PC-3 (cell line): ENCODE measurements around the gene ATP6V1E1. TPM values are rescaled to one million over a fixed set of nuclear protein-coding genes. Genes with fewer than 3 reads are reported as not detected.
"Not testable (repeated sequence)": the region's sequence is repeated elsewhere in the genome, so short reads cannot be mapped to it uniquely, and the experiment has no call there.

ENCODE experiments used
- ATAC-seq: fragments of 200-7000 bp; cut with Tn5 transposase; 2 replicates; pipeline ENCODE4 v1.9.1; 2020; ENCODE audit warnings: mild to moderate bottlenecking, moderate library complexity
- BruUV-seq: library from RNA; stranded (reverse); fragments of 400-500 nt; replicated peaks from 2 replicates; lab custom pipeline; 2021; lab: Mats Ljungman, UMichigan
- CTCF ChIA-PET: fragments of 300-600 bp; sonication (Branson Sonifier 250); formaldehyde crosslinking; loops from one replicate; lab custom pipeline; 2022; ENCODE audit warnings: antibody characterized with exemption; lab: Charles Lee
- POLR2A ChIA-PET: fragments of 300-600 bp; sonication (Branson Sonifier 250); formaldehyde crosslinking; loops from one replicate; lab custom pipeline; 2022; ENCODE audit warnings: antibody characterized with exemption; ENCODE audit not compliant: unreplicated experiment; lab: Charles Lee
- DNase-seq: peaks from one replicate; pipeline ENCODE4 v3.0.0-alpha.2; 2015
- H2AFZ ChIP-seq: fragments of 300-600 bp; sonication (generic); 2 replicates; pipeline ENCODE4 v1.6.0; 2016; ENCODE audit warnings: antibody characterized with exemption, low read length
- H3F3A ChIP-seq: fragments of 300-600 bp; sonication (generic); one replicate; pipeline ENCODE4 v1.6.0; 2017; ENCODE audit warnings: antibody characterized with exemption, low read length, control low read depth, mild to moderate bottlenecking; ENCODE audit not compliant: unreplicated experiment
- H3K27ac ChIP-seq: fragments of 300-600 bp; sonication (generic); 2 replicates; pipeline ENCODE4 v1.5.1; 2016; ENCODE audit warnings: mild to moderate bottlenecking, low read length
- H3K27me3 ChIP-seq: fragments of 300-600 bp; sonication (generic); 2 replicates; pipeline ENCODE4 v1.6.1; 2016; ENCODE audit warnings: low read length, mixed read lengths
- H3K36me3 ChIP-seq: fragments of 300-600 bp; sonication (generic); 2 replicates; pipeline ENCODE4 v1.6.1; 2016; ENCODE audit warnings: low read depth, mixed run types, low read length, mixed read lengths
- H3K4me1 ChIP-seq: fragments of 300-600 bp; sonication (generic); 2 replicates; pipeline ENCODE4 v1.5.1; 2016; ENCODE audit warnings: low read length; ENCODE audit not compliant: insufficient read depth
- H3K4me2 ChIP-seq: fragments of 300-600 bp; sonication (generic); 2 replicates; pipeline ENCODE4 v1.6.0; 2016; ENCODE audit warnings: low read length
- H3K4me3 ChIP-seq: fragments of 300-600 bp; sonication (generic); 2 replicates; pipeline ENCODE4 v1.5.1; 2016; ENCODE audit warnings: mild to moderate bottlenecking, low read length, mixed read lengths
- H3K79me2 ChIP-seq: fragments of 300-600 bp; sonication (generic); 2 replicates; pipeline ENCODE4 v1.6.1; 2017; ENCODE audit warnings: low read length, mixed read lengths
- H3K9ac ChIP-seq: fragments of 300-600 bp; sonication (generic); 2 replicates; pipeline ENCODE4 v1.6.0; 2016; ENCODE audit warnings: mild to moderate bottlenecking, low read length
- H3K9me2 ChIP-seq: fragments of 300-600 bp; sonication (generic); replicated peaks from 2 replicates; pipeline ENCODE4 v1.6.1; 2016; ENCODE audit warnings: mixed run types, low read length, mixed read lengths
- H3K9me3 ChIP-seq: fragments of 300-600 bp; sonication (generic); 2 replicates; pipeline ENCODE4 v1.6.1; 2016; ENCODE audit warnings: low read length, mixed read lengths
- H4K20me1 ChIP-seq: fragments of 300-600 bp; sonication (generic); 2 replicates; pipeline ENCODE4 v1.6.1; 2016; ENCODE audit warnings: low read length, mixed read lengths
- EZH2 ChIP-seq: fragments of 300-600 bp; sonication (generic); IDR thresholded peaks from one replicate; pipeline ENCODE4 v1.6.1; 2017; ENCODE audit warnings: antibody characterized with exemption, mild to moderate bottlenecking, low read length; ENCODE audit not compliant: unreplicated experiment
- EZH2phosphoT487 ChIP-seq: fragments of 300-600 bp; sonication (generic); IDR thresholded peaks from 2 replicates; pipeline ENCODE4 v1.6.1; 2018; ENCODE audit warnings: mild to moderate bottlenecking, antibody characterized with exemption, low read length, borderline replicate concordance
- intact Hi-C: fragments of 100-400 bp; cut with micrococcal nuclease; formaldehyde crosslinking; loops from 2 replicates; pipeline ENCODE4 v1.9.0; 2023
- total RNA-seq: library from RNA; depleted of rRNA; stranded (reverse); fragments of >200 nt; gene quantifications from 2 replicates; pipeline ENCODE4 v1.2.3, GENCODE V29; 2014
- TF ChIP-seq, protein P1 (sequence below): fragments of 300-600 bp; sonication (generic); conservative IDR thresholded peaks from 2 replicates; pipeline ENCODE4 v1.5.1; 2017; ENCODE audit warnings: antibody characterized with exemption, low read depth, mild to moderate bottlenecking, low read length

The ATP6V1E1 gene
- total RNA-seq, 1 experiment from 2014 or later = 89.9 TPM

DNA sequence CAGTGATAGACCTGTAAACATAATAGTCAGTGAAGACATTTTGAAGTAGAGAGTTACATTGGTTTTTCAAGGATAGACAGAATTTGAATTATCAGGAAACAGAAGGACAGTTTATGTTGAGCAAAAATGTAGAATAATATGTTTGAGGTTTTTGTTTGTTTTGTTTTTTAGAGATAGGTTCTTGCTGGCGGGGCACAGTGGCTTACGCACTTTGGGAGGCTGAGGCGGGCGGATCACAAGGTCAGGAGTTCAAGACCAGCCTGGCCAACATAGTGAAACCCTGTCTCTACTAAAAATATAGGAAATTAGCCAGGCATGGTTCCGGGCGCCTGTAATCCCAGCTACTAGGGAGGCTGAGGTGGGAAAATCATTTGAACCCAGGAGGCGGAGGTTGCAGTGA lies 45.6 kb upstream of the ATP6V1E1 start:
- no TSS peak for BruUV-seq
- Histone ChIP-seq H3K4me1 (peaks cover 18% of the 10 kb centered on the region), H3K9ac (no peak overlapping the region), H3K4me2 (no peak overlapping the region), H3K27ac (no peak overlapping the region), H3K36me3 (no peaks in the 10 kb centered on the region), H4K20me1 (no peaks in the 10 kb centered on the region), H3K27me3 (no peaks in the 10 kb centered on the region), H3F3A (no peaks in the 10 kb centered on the region), H3K9me2 (no peaks in the 10 kb centered on the region), H3K4me3 (no peak overlapping the region), H3K9me3 (no peaks in the 10 kb centered on the region), H2AFZ (no peak overlapping the region), H3K79me2 (peaks cover 22% of the 10 kb centered on the region)
- DNase-seq = no peak
- TF ChIP-seq, protein P1, sequence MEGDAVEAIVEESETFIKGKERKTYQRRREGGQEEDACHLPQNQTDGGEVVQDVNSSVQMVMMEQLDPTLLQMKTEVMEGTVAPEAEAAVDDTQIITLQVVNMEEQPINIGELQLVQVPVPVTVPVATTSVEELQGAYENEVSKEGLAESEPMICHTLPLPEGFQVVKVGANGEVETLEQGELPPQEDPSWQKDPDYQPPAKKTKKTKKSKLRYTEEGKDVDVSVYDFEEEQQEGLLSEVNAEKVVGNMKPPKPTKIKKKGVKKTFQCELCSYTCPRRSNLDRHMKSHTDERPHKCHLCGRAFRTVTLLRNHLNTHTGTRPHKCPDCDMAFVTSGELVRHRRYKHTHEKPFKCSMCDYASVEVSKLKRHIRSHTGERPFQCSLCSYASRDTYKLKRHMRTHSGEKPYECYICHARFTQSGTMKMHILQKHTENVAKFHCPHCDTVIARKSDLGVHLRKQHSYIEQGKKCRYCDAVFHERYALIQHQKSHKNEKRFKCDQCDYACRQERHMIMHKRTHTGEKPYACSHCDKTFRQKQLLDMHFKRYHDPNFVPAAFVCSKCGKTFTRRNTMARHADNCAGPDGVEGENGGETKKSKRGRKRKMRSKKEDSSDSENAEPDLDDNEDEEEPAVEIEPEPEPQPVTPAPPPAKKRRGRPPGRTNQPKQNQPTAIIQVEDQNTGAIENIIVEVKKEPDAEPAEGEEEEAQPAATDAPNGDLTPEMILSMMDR = no peak
- TF ChIP-seq EZH2 (no peak), EZH2phosphoT487 (no peak)
- no peak for ATAC-seq
- ChIA-PET POLR2A (no interaction called here), CTCF (no interaction called here)
- intact Hi-C loops = loop anchor here (5.0 kb wide), 1 partner anchor 38 kb away; no protein-coding TSS in a partner anchor

DNA sequence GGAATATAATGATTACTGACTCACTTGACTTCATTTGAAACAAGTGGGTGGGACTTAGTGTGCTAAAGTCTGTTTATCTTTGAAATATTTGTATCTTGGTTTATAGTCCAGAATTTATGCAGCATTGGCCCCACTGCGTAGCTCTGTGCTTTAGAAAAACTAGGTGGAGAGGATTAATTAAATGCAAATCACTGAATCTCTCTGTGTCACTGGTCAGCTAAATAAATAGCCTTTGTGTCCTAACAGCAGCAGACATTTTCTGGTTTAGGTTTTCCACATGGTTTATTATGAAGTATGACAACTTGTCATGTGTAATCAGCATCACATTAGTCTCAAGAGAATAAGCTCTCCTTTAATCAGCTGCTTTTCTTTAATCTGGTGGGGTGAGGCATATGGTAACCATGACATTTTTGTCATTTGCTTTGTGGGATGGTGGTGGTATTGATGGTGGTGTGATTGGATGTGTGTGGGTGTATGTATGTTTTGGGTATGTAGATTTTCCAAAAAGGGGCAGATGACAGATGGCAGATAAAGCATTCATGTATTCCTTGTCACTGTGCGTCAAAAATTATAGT lies 44.0 kb upstream of the ATP6V1E1 start:
- ATAC-seq (peak; percentile 34), DNase-seq (peak; percentile 2)
- BruUV-seq = no TSS peak
- Histone ChIP-seq H3K9me2 (no peaks in the 10 kb centered on the region), H3K79me2 (peaks cover 22% of the 10 kb centered on the region), H4K20me1 (no peaks in the 10 kb centered on the region), H3K4me1 (peaks cover 18% of the 10 kb centered on the region), H3K36me3 (no peaks in the 10 kb centered on the region), H3K9ac (no peak overlapping the region), H3K4me2 (peak overlapping the region; percentile 49), H3K27me3 (no peaks in the 10 kb centered on the region), H3K27ac (peak overlapping the region; percentile 69), H2AFZ (no peak overlapping the region), H3K9me3 (no peaks in the 10 kb centered on the region), H3K4me3 (no peak overlapping the region), H3F3A (no peaks in the 10 kb centered on the region)
- TF ChIP-seq EZH2phosphoT487 (no peak), EZH2 (no peak)
- TF ChIP-seq, protein P1 = no peak
- ChIA-PET CTCF (interaction anchor here (0.6 kb wide), 1 partner anchor 114 kb away, joined by 3 read pairs; no protein-coding TSS in a partner anchor), POLR2A (interaction anchor here (0.7 kb wide), 1 partner anchor 117 kb away, joined by 4 read pairs; no protein-coding TSS in a partner anchor)
- intact Hi-C loops = loop anchor here (2.0 to 5.0 kb wide), 2 partner anchors 34 to 40 kb away; partner anchors contain the start of gene BCL2L13

DNA sequence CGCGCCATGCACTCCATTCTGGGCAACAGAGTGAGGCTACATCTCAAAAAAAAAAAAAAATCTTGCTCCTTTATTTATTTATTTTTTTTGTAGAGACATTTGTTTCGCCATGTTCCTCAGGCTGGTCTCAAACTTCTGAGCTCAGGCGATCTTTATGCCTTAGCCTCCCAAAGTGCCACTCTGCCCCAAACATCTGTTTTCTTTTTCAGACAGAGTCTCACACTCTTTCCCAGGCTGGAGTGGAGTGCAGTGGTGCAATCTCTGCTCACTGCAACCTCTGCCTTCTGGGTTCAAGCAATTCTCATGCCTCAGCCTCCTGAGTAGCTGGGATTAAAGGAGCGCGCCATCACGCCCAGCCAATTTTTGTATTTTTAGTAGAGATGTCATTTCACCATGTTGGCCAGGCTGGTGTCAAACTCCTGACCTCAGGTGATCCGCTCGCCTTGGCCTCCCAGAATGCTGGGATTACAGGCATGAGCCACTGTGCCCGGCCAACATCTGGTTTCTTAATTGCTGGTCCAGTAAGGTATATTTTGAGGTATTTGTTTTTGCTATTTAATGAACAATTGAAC lies 43.1 kb upstream of the ATP6V1E1 start:
- H3K4me3 ChIP-seq, H3K27ac ChIP-seq, H3K4me2 ChIP-seq, H3K9me3 ChIP-seq, BruUV-seq, H3K27me3 ChIP-seq, H2AFZ ChIP-seq, H4K20me1 ChIP-seq, DNase-seq, H3K36me3 ChIP-seq, H3K9me2 ChIP-seq, ATAC-seq, H3K9ac ChIP-seq, H3F3A ChIP-seq: not testable (repeated sequence)
- intact Hi-C loops = loop anchor here (2.0 to 5.0 kb wide), 2 partner anchors 33 to 41 kb away; partner anchors contain the start of gene BCL2L13
- Histone ChIP-seq H3K79me2 (peaks cover 22% of the 10 kb centered on the region), H3K4me1 (peaks cover 18% of the 10 kb centered on the region)
- CTCF ChIA-PET = interaction anchor here (0.6 kb wide), 1 partner anchor 113 kb away, joined by 3 read pairs; no protein-coding TSS in a partner anchor
- POLR2A ChIA-PET = interaction anchor here (0.7 kb wide), 1 partner anchor 116 kb away, joined by 4 read pairs; no protein-coding TSS in a partner anchor
